ENCODE results near the gene NOS1AP.
"Not testable (repeated sequence)": the region's sequence is repeated elsewhere in the genome, so short reads cannot be mapped to it uniquely, and the experiment has no call there.

Gene NOS1AP

GRCh38 chr1:162072740-162073139, 3.2 kb downstream of the NOS1AP start:
- DNase-seq (ENCODE audit: low spot score in 2 of 2) (no peak), ATAC-seq (no peak)
- H3K4me1 Mint-ChIP-seq = peaks cover 5% of the 10 kb centered on the region
- H3K9me3 Mint-ChIP-seq = no peaks in the 10 kb centered on the region
- no peaks in the 10 kb centered on the region for H3K36me3 Mint-ChIP-seq
- no peak overlapping the region for H3K4me3 Mint-ChIP-seq
- H3K27ac Mint-ChIP-seq = no peak overlapping the region

DNA sequence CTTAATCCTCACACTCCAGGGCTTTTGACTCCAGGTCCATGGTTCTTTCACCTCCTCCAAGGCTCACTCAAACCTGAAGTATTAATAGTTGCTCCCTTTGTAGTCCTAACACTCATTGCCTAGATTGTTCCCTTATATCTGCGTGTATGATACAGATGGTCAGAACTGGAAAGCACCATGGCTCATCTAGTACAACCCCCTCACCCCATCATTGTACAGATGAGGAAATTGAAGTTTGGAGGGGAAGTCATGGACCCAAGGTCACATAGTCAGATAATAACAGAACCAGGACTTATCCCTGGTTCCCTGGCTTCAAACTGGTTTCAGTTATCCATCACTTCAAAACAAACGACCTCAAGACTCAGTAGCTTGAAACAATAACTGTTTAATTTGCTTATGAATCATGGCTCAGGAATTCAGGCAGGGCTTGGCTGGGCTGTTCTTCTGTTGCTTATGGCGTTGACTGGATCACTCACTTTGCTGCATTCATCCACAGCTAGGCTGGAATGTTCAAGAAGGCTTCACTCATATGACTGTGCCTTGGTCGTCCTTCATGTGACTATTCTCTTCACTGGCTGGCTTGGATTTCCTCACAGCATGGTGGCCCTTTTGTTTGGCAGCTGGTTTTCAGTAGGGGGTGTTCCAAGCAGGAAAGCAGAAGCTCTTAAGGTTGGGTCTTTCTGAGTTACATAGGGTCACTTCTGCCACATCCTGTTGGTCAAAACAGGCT, 5.0 kb downstream of the NOS1AP start:
- no peak overlapping the region for H3K4me3 Mint-ChIP-seq
- H3K27ac Mint-ChIP-seq = no peak overlapping the region
- ATAC-seq (no peak), DNase-seq (ENCODE audit: low spot score in 2 of 2) (no peak)
- no peaks in the 10 kb centered on the region for H3K9me3 Mint-ChIP-seq
- H3K36me3 Mint-ChIP-seq = no peaks in the 10 kb centered on the region
- peaks cover 5% of the 10 kb centered on the region for H3K4me1 Mint-ChIP-seq

DNA sequence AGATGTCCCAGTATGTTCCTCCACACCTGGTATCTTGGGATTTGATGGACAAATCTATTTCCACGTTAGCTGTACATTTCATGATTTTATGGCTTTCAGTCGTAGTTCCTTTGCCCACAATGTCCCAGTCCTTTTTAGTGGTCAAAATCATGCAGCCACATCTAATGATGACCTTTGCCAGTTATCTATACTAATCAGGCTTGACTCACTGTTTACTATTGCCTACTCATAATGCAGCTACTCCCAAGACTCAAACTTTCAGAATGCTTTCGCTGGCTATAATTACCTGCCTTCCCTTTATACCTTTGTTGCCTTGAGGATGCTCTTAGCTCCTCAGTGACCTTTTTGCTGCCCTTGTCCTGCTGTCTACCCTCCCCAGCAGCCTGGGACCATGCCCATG, 6.4 kb downstream of the NOS1AP start:
- H3K36me3 Mint-ChIP-seq = no peaks in the 10 kb centered on the region
- no peak overlapping the region for H3K4me3 Mint-ChIP-seq
- no peak for ATAC-seq
- no peaks in the 10 kb centered on the region for H3K4me1 Mint-ChIP-seq
- no peak for DNase-seq (ENCODE audit: low spot score in 2 of 2)
- H3K9me3 Mint-ChIP-seq = no peaks in the 10 kb centered on the region
- no peak overlapping the region for H3K27ac Mint-ChIP-seq

GRCh38 chr1:162077648-162078299, 8.3 kb downstream of the NOS1AP start:
- no peak for DNase-seq (ENCODE audit: low spot score in 2 of 2)
- H3K9me3 Mint-ChIP-seq = peaks cover 2% of the 10 kb centered on the region
- H3K27ac Mint-ChIP-seq = no peak overlapping the region
- no peaks in the 10 kb centered on the region for H3K4me1 Mint-ChIP-seq
- H3K36me3 Mint-ChIP-seq = no peaks in the 10 kb centered on the region
- no peak overlapping the region for H3K4me3 Mint-ChIP-seq
- ATAC-seq = no peak

DNA sequence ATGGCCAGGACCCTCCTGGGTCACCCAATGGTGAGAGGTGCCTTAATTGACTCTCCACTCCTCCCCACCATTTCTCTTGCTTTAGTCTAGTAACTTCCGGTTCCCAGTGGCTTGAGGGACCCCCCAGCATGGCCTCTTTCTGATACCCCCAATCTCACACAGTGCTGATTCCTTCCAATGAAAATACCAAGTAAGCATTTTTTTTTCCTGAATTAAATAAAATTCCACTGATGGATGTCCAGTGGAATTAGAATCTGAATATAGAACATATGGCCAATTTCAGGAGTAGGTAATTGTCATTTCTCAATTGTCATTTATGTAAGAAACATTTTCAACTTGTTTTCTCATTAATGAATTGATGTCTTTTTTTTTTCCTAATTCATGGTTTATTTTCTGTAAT, 9.5 kb downstream of the NOS1AP start:
- no peaks in the 10 kb centered on the region for H3K36me3 Mint-ChIP-seq
- no peak overlapping the region for H3K27ac Mint-ChIP-seq
- H3K4me3 Mint-ChIP-seq = no peak overlapping the region
- DNase-seq (ENCODE audit: low spot score in 2 of 2) (no peak), ATAC-seq (no peak)
- H3K4me1 Mint-ChIP-seq = no peaks in the 10 kb centered on the region
- H3K9me3 Mint-ChIP-seq = peaks cover 2% of the 10 kb centered on the region

DNA sequence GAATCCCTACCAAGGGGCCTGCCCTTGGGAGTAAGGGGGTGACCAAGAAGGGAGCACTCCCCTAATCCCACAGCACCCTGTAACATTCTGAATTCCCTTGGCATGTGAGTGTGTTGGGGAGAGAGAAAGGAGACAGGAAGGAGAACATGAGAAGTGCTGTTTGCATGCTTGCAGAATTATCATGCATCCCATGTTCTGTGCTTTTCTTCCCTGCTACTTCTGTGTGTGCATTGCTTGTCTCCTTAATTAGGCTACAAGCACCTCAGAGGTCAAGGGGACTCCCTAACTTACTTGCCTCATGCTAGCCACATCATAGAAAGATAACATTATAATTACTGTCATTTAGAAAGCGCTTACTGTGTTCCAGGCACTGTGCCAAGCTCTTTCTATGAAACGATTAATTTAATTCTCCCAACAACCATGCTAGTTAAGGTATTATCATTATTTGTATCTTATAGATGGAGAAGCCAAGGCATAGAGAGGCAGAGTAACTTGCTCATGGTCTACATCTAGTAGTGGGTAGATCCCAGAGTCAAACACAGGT, 11.1 kb downstream of the NOS1AP start:
- H3K9me3 Mint-ChIP-seq = peaks cover 2% of the 10 kb centered on the region
- no peaks in the 10 kb centered on the region for H3K36me3 Mint-ChIP-seq
- no peak overlapping the region for H3K27ac Mint-ChIP-seq
- ATAC-seq = no peak
- DNase-seq (ENCODE audit: low spot score in 2 of 2) = no peak
- no peaks in the 10 kb centered on the region for H3K4me1 Mint-ChIP-seq
- H3K4me3 Mint-ChIP-seq = no peak overlapping the region

- DNase-seq (ENCODE audit: low spot score in 2 of 2) (no peak), ATAC-seq (no peak)
- Mint-ChIP-seq H3K4me1 (no peaks in the 10 kb centered on the region), H3K4me3 (no peak overlapping the region), H3K27ac (no peak overlapping the region), H3K9me3 (peaks cover 2% of the 10 kb centered on the region), H3K36me3 (no peaks in the 10 kb centered on the region)
These were observed 11.8 kb downstream of the NOS1AP start for GRCh38 chr1:162081316-162081715.

DNA sequence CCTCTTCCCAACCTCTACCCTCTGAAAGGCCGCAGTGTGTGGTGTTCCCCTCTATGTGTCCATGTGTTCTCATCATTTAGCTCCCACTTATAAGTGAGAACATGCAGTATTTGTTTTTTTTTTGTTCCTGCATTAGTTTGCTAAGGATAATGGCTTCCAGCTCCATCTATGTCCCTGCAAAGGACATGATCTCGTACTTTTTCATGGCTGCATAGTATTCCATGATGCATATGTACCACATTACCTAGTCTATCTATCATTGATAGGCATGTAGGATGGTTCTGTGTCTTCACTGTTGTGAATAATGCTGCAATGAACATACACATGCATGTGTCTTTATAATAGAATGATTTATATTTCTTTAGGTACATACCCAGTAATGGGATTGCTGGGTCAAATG, 12.6 kb downstream of the NOS1AP start:
- H3K4me1 Mint-ChIP-seq; H3K9me3 Mint-ChIP-seq; DNase-seq (ENCODE audit: low spot score in 2 of 2); H3K4me3 Mint-ChIP-seq; H3K36me3 Mint-ChIP-seq; ATAC-seq; H3K27ac Mint-ChIP-seq: not testable (repeated sequence)

DNA sequence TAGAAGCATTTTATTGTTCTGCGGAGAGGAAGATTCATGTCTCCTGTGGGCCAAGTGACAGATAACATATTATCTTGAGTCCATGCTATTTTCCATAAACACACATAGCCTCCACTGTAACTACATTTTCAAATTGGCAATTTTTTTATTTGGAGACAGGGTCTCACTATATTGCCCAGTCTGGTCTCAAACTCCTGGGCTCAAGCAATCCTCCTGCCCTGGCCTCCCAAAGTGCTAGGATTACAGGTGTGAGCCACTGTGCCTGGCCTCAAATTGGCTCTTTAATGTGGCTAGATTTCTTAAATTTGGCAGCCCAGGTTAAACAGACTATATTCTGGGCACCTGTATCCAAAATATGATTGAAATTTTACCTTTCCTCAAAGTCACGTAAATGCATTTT, 13.8 kb downstream of the NOS1AP start:
- DNase-seq (ENCODE audit: low spot score in 2 of 2) = no peak
- H3K9me3 Mint-ChIP-seq = peaks cover 2% of the 10 kb centered on the region
- no peak for ATAC-seq
- H3K27ac Mint-ChIP-seq = no peak overlapping the region
- H3K4me1 Mint-ChIP-seq = no peaks in the 10 kb centered on the region
- no peaks in the 10 kb centered on the region for H3K36me3 Mint-ChIP-seq
- no peak overlapping the region for H3K4me3 Mint-ChIP-seq

GRCh38 chr1:162085991-162086390, 16.5 kb downstream of the NOS1AP start:
- DNase-seq (ENCODE audit: low spot score in 2 of 2) = no peak
- Mint-ChIP-seq H3K4me1 (no peaks in the 10 kb centered on the region), H3K9me3 (peaks cover 2% of the 10 kb centered on the region), H3K4me3 (no peak overlapping the region), H3K36me3 (no peaks in the 10 kb centered on the region), H3K27ac (no peak overlapping the region)
- ATAC-seq = no peak

GRCh38 chr1:162087111-162087510, 17.6 kb downstream of the NOS1AP start:
- ATAC-seq = no peak
- H3K27ac Mint-ChIP-seq = no peak overlapping the region
- no peak for DNase-seq (ENCODE audit: low spot score in 2 of 2)

GRCh38 chr1:162087574-162087973, 18.1 kb downstream of the NOS1AP start:
- Mint-ChIP-seq H3K9me3 (no peaks in the 10 kb centered on the region), H3K4me3 (no peak overlapping the region), H3K27ac (no peak overlapping the region), H3K36me3 (no peaks in the 10 kb centered on the region), H3K4me1 (no peaks in the 10 kb centered on the region)
- no peak for ATAC-seq
- DNase-seq (ENCODE audit: low spot score in 2 of 2) = no peak

More at GRCh38 chr1:162087111-162087510, 17.6 kb downstream of the NOS1AP start:
- H3K9me3 Mint-ChIP-seq = no peaks in the 10 kb centered on the region
- no peaks in the 10 kb centered on the region for H3K4me1 Mint-ChIP-seq
- no peak overlapping the region for H3K4me3 Mint-ChIP-seq
- H3K36me3 Mint-ChIP-seq = no peaks in the 10 kb centered on the region

GRCh38 chr1:162088281-162088969, 18.9 kb downstream of the NOS1AP start:
- H3K9me3 Mint-ChIP-seq = no peaks in the 10 kb centered on the region
- H3K4me3 Mint-ChIP-seq = no peak overlapping the region
- ATAC-seq = no peak
- no peak overlapping the region for H3K27ac Mint-ChIP-seq
- DNase-seq (ENCODE audit: low spot score in 2 of 2) = no peak
- no peaks in the 10 kb centered on the region for H3K36me3 Mint-ChIP-seq
- no peaks in the 10 kb centered on the region for H3K4me1 Mint-ChIP-seq

- H3K4me3 Mint-ChIP-seq = no peak overlapping the region
- H3K9me3 Mint-ChIP-seq = no peaks in the 10 kb centered on the region
- no peaks in the 10 kb centered on the region for H3K36me3 Mint-ChIP-seq
- H3K27ac Mint-ChIP-seq = no peak overlapping the region
- H3K4me1 Mint-ChIP-seq = no peaks in the 10 kb centered on the region
- ATAC-seq = no peak
- DNase-seq (ENCODE audit: low spot score in 2 of 2) = no peak
These were observed 20.3 kb downstream of the NOS1AP start for GRCh38 chr1:162089748-162090147.

- ATAC-seq (no peak), DNase-seq (ENCODE audit: low spot score in 2 of 2) (no peak)
- H3K4me1 Mint-ChIP-seq = no peaks in the 10 kb centered on the region
- H3K9me3 Mint-ChIP-seq = no peaks in the 10 kb centered on the region
- no peak overlapping the region for H3K27ac Mint-ChIP-seq
- H3K36me3 Mint-ChIP-seq = no peaks in the 10 kb centered on the region
- no peak overlapping the region for H3K4me3 Mint-ChIP-seq
These were observed 20.9 kb downstream of the NOS1AP start for GRCh38 chr1:162090378-162090777.

Data from stimulated activated effector memory CD8-positive, alpha-beta T cell treated with anti-CD3 and anti-CD28 coated beads, Interleukin-12 subunit alpha, Interleukin-12 subunit beta, amount 100 ng/mL, for 72 hours (primary cell).